ENCODE data around the gene ARL4A. TPM values are rescaled to one million over a fixed set of nuclear protein-coding genes. Genes with fewer than 3 reads are reported as not detected.

ARL4A gene
- total and polyA plus RNA-seq, 9 of the 15 experiments (the other 6 are each of a cell fraction or from before 2014, with no cell fraction given) = 118 to 688 (median 172) TPM

- peak; percentile 88 for TF ChIP-seq POLR2AphosphoS5 (IDR thresholded peaks at IDR 0.05; ENCODE audit: control insufficient read depth, insufficient read depth, low read depth, low read length)
- TF ChIP-seq MNT (conservative IDR thresholded peaks at IDR 0.05) = 0 out of 4 replicates have a peak, but pooled peaks of 1 of the 2 experiments have one; percentile 32
- TF ChIP-seq NFRKB (IDR thresholded peaks at IDR 0.05; ENCODE audit: low read depth) = 0 out of 2 replicates have a peak, but pooled peaks have one; percentile 54
- TF ChIP-seq TEAD1 (CRISPR knock-in tag; IDR thresholded peaks at IDR 0.05) = peak in 1 of 2 experiments; percentile 60; a peak in 1 of 4 replicates
- TF ChIP-seq, protein P1, sequence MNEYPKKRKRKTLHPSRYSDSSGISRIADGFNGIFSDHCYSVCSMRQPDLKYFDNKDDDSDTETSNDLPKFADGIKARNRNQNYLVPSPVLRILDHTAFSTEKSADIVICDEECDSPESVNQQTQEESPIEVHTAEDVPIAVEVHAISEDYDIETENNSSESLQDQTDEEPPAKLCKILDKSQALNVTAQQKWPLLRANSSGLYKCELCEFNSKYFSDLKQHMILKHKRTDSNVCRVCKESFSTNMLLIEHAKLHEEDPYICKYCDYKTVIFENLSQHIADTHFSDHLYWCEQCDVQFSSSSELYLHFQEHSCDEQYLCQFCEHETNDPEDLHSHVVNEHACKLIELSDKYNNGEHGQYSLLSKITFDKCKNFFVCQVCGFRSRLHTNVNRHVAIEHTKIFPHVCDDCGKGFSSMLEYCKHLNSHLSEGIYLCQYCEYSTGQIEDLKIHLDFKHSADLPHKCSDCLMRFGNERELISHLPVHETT (CRISPR knock-in tag; conservative IDR thresholded peaks at IDR 0.05 in 1 of 2, IDR thresholded peaks at IDR 0.05 in 1 of 2) = peak in 1 of 2 experiments; percentile 81; a peak in 2 of 4 replicates
- peak; percentile 47; the same call in 1 of the 2 replicates for TF ChIP-seq MTA3 (IDR thresholded peaks at IDR 0.05; ENCODE audit: borderline replicate concordance)
- TF ChIP-seq, protein P2, sequence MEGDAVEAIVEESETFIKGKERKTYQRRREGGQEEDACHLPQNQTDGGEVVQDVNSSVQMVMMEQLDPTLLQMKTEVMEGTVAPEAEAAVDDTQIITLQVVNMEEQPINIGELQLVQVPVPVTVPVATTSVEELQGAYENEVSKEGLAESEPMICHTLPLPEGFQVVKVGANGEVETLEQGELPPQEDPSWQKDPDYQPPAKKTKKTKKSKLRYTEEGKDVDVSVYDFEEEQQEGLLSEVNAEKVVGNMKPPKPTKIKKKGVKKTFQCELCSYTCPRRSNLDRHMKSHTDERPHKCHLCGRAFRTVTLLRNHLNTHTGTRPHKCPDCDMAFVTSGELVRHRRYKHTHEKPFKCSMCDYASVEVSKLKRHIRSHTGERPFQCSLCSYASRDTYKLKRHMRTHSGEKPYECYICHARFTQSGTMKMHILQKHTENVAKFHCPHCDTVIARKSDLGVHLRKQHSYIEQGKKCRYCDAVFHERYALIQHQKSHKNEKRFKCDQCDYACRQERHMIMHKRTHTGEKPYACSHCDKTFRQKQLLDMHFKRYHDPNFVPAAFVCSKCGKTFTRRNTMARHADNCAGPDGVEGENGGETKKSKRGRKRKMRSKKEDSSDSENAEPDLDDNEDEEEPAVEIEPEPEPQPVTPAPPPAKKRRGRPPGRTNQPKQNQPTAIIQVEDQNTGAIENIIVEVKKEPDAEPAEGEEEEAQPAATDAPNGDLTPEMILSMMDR (IDR thresholded peaks at IDR 0.05 in 2 of 3, conservative IDR thresholded peaks at IDR 0.05 in 1 of 3; ENCODE audit: insufficient read depth in 2 of 3, low read depth in 1 of 3, low read length in 3 of 3) = 0 out of 6 replicates have a peak, but pooled peaks of 1 of the 3 experiments have one; percentile 1
- TF ChIP-seq TAL1 (IDR thresholded peaks at IDR 0.05) = peak; percentile 73; the same call in 1 of the 2 replicates
- TF ChIP-seq CBFA2T2 (conservative IDR thresholded peaks at IDR 0.05) = peak; percentile 83
- TF ChIP-seq TFAP4 (CRISPR knock-in tag; IDR thresholded peaks at IDR 0.05; ENCODE audit: borderline replicate concordance) = peak; percentile 98
- peak; percentile 59; the same call in 1 of the 2 replicates for TF ChIP-seq MTA1 (IDR thresholded peaks at IDR 0.05; ENCODE audit: borderline replicate concordance)
- peak; percentile 70; the same call in 1 of the 2 replicates for TF ChIP-seq CUX1 (CRISPR knock-in tag; IDR thresholded peaks at IDR 0.05)
- TF ChIP-seq ARID1B (IDR thresholded peaks at IDR 0.05) = peak; percentile 84
- TF ChIP-seq JUN (IDR thresholded peaks at IDR 0.05; ENCODE audit: borderline replicate concordance, low read depth, low read length) = 0 out of 2 replicates have a peak, but pooled peaks have one; percentile 22
- TF ChIP-seq JUN (CRISPR knock-in tag; IDR thresholded peaks at IDR 0.05; ENCODE audit: borderline replicate concordance) = no peak
- TF ChIP-seq NR1H2 (CRISPR knock-in tag; IDR thresholded peaks at IDR 0.05) = no peak
Observed at GRCh38 chr7:12729112-12729511, 41.7 kb downstream of the ARL4A start (continued).
